GM12878 (cell line): Measurements from ENCODE around the gene CHERP. TPM values are rescaled to one million over a fixed set of nuclear protein-coding genes. Genes with fewer than 3 reads are reported as not detected.

ENCODE experiments used
- ATAC-seq: fragments of 200-7000 bp; cut with Tn5 transposase; 3 replicates; pipeline ENCODE4 v1.9.1; 2020; ENCODE audit warnings: mild to moderate bottlenecking, moderate library complexity
- BruUV-seq: library from RNA; stranded (reverse); fragments of 400-500 nt; replicated peaks from 2 replicates; lab custom pipeline; 2021; lab: Mats Ljungman, UMichigan
- CTCF ChIA-PET: fragments of 300-600 bp; sonication (Branson Sonifier 250); formaldehyde crosslinking; extraction: SDS; loops from one replicate; lab custom pipeline; 2021; ENCODE audit warnings: inconsistent platforms; lab: Yijun Ruan, JAX
- POLR2A ChIA-PET: fragments of 350-600 bp; formaldehyde crosslinking; extraction: SDS; loops from one replicate; lab custom pipeline; 2021; ENCODE audit warnings: inconsistent platforms; lab: Charles Lee
- RAD21 ChIA-PET: fragments of 300-600 bp; sonication (Branson Sonifier 250); formaldehyde crosslinking; loops from one replicate; lab custom pipeline; 2023; ENCODE audit warnings: antibody characterized with exemption; ENCODE audit not compliant: unreplicated experiment; lab: Charles Lee
- SMC1A ChIA-PET: fragments of 300-600 bp; sonication (Branson Sonifier 250); formaldehyde crosslinking; loops from one replicate; lab custom pipeline; 2023; ENCODE audit not compliant: unreplicated experiment, uncharacterized antibody; lab: Charles Lee
- DNase-seq: peaks from one replicate; pipeline ENCODE4 v3.0.0-alpha.2; 2011; ENCODE audit warnings: low read depth, low spot score
- FAIRE-seq: peaks from 3 replicates; lab custom pipeline; 2011; peaks lifted over from hg19 to GRCh38; lab: Jason Lieb, UNC
- H2AFZ ChIP-seq: 2 replicates; pipeline ENCODE4 v1.6.0; 2011; ENCODE audit warnings: low read depth, low read length, control low read depth; ENCODE audit not compliant: control insufficient read depth
- H3K27ac ChIP-seq: 2 replicates; pipeline ENCODE4 v1.5.1; 2011; ENCODE audit warnings: control low read depth; ENCODE audit not compliant: control insufficient read depth, insufficient read depth
- H3K27me3 ChIP-seq, 2 experiments: replicated peaks in 1 of 2; 2 replicates each; pipeline versions ENCODE4 v1.6.0 to v1.6.1; 2011; ENCODE audit warnings: low read length in 1 of 2; ENCODE audit not compliant: control insufficient read depth in 2 of 2, insufficient read depth in 2 of 2
- H3K36me3 ChIP-seq, 2 experiments: 2 replicates each; pipeline ENCODE4 v1.5.1; 2011; ENCODE audit warnings: low read length in 1 of 2; ENCODE audit not compliant: control insufficient read depth in 2 of 2, insufficient read depth in 2 of 2
- H3K4me1 ChIP-seq: 2 replicates; pipeline ENCODE4 v1.6.1; 2011; ENCODE audit warnings: mild to moderate bottlenecking, low read length, moderate library complexity, mixed read lengths; ENCODE audit not compliant: control insufficient read depth, insufficient read depth
- H3K4me2 ChIP-seq: 2 replicates; pipeline ENCODE4 v1.6.0; 2011; ENCODE audit warnings: control low read depth; ENCODE audit not compliant: control insufficient read depth, insufficient read depth
- H3K4me3 ChIP-seq: fragments of 200-600 bp; sonication (generic); 2 replicates; pipeline ENCODE4 v1.5.1; 2016
- H3K79me2 ChIP-seq: 2 replicates; pipeline ENCODE4 v1.6.0; 2011; ENCODE audit warnings: low read length; ENCODE audit not compliant: control insufficient read depth, insufficient read depth
- H3K9ac ChIP-seq: 2 replicates; pipeline ENCODE4 v1.8.0; 2011; ENCODE audit warnings: low read length, control low read depth, mixed read lengths; ENCODE audit not compliant: control insufficient read depth, insufficient read depth
- H3K9me3 ChIP-seq: replicated peaks from 3 replicates; pipeline ENCODE4 v1.5.1; 2011; ENCODE audit warnings: mild to moderate bottlenecking, low read length; ENCODE audit not compliant: control insufficient read depth, insufficient read depth
- H4K20me1 ChIP-seq: 2 replicates; pipeline ENCODE4 v1.6.0; 2011; ENCODE audit not compliant: control insufficient read depth, insufficient read depth
- ATF2 ChIP-seq: IDR thresholded peaks from 2 replicates; pipeline ENCODE4 v1.6.1; 2012; ENCODE audit warnings: low read length, inconsistent platforms
- BCL3 ChIP-seq: IDR thresholded peaks from 2 replicates; pipeline ENCODE4 v1.6.1; 2011; ENCODE audit warnings: borderline replicate concordance, low read depth, mild to moderate bottlenecking, moderate library complexity, low read length; ENCODE audit not compliant: insufficient read depth, poor library complexity, severe bottlenecking
- FOS ChIP-seq: IDR thresholded peaks from 3 replicates; pipeline ENCODE4 v1.6.1; 2011; ENCODE audit warnings: borderline replicate concordance; ENCODE audit not compliant: insufficient read length; ENCODE audit errors: extremely low read depth
- IKZF2 ChIP-seq, 2 experiments: fragments of 450-650 bp; IDR thresholded peaks; 2 replicates each; pipeline ENCODE4 v1.6.1; 2017; ENCODE audit warnings: mild to moderate bottlenecking in 2 of 2, moderate library complexity in 2 of 2
- NR2C2 ChIP-seq: IDR thresholded peaks from 2 replicates; pipeline ENCODE4 v1.6.1; 2011; ENCODE audit warnings: borderline replicate concordance, low read depth; ENCODE audit not compliant: control insufficient read depth, insufficient read length
- PAX5 ChIP-seq: IDR thresholded peaks from 2 replicates; pipeline ENCODE4 v1.6.1; 2011; ENCODE audit warnings: low read depth, low read length, borderline replicate concordance
- PAX8 ChIP-seq: fragments of 450-650 bp; IDR thresholded peaks from 2 replicates; pipeline ENCODE4 v1.6.1; 2017; ENCODE audit warnings: mild to moderate bottlenecking, moderate library complexity
- PKNOX1 ChIP-seq: fragments of 450-650 bp; IDR thresholded peaks from 2 replicates; pipeline ENCODE4 v1.6.1; 2016; ENCODE audit warnings: mild to moderate bottlenecking
- RUNX3 ChIP-seq: IDR thresholded peaks from 2 replicates; pipeline ENCODE4 v1.6.1; 2012; ENCODE audit warnings: low read length, inconsistent platforms
- SP1 ChIP-seq: IDR thresholded peaks from one replicate; pipeline ENCODE4 v1.6.1; 2011; ENCODE audit warnings: low read depth, low read length
- SUZ12 ChIP-seq: fragments of 200-600 bp; sonication (generic); IDR thresholded peaks from one replicate; pipeline ENCODE4 v1.6.1; 2018; ENCODE audit warnings: antibody characterized with exemption, mild to moderate bottlenecking; ENCODE audit not compliant: unreplicated experiment
- YBX1 ChIP-seq: fragments of 450-650 bp; IDR thresholded peaks from 2 replicates; pipeline ENCODE4 v1.6.1; 2016; ENCODE audit warnings: antibody characterized with exemption
- YY1 ChIP-seq: IDR thresholded peaks from 2 replicates; pipeline ENCODE4 v1.6.1; 2011; ENCODE audit warnings: low read depth, mild to moderate bottlenecking, low read length
- whole genome bisulfite sequencing: methylation state at CpG from one replicate; pipeline ENCODE4 v1.1.6; 2016; ENCODE audit warnings: low lambda C conversion rate; ENCODE audit not compliant: insufficient replicate concordance, insufficient coverage; ENCODE audit errors: missing lambda C conversion rate; 5-methylcytosine and 5-hydroxymethylcytosine counted together
- in situ Hi-C: fragments of 300-500 bp; cut with MboI; formaldehyde crosslinking; loops from 9 replicates; pipeline ENCODE4 v1.14.3; 2018; ENCODE audit warnings: mixed read lengths
- intact Hi-C: fragments of 100-400 bp; cut with micrococcal nuclease; formaldehyde crosslinking; loops from one replicate; pipeline ENCODE4 v1.14.2; 2022; ENCODE audit not compliant: unreplicated experiment
- polyA plus RNA-seq, 11 experiments: library from polyadenylated mRNA; depleted of rRNA in 4 of 11; unstranded in 6 of 11; stranded (reverse) in 5 of 11; fragments of >200 nt; fragmentation: Nextera tagmentation in 4 of 11; fragmentation: Illumina TruSeq in 1 of 11; extraction: Ambion mirVana in 4 of 11; extraction: Trizol in 1 of 11; gene quantifications; 1 replicate in 1 of 11; 2 replicates in 10 of 11; pipeline versions ENCODE4 v1.2.1 to v1.2.3, GENCODE V29; 2011 to 2016; ENCODE audit warnings: inconsistent platforms in 2 of 11, missing spikeins in 2 of 11, low read depth in 1 of 11
- total RNA-seq, 4 experiments: library from RNA; depleted of rRNA in 3 of 4; stranded (reverse); fragments of >200 nt in 3 of 4; fragmentation: Illumina TruSeq in 1 of 4; extraction: Trizol in 1 of 4; gene quantifications; 2 replicates each; pipeline versions ENCODE4 v1.2.1 to v1.2.3, GENCODE V29; 2013 to 2021
- TF ChIP-seq, protein P1 (sequence below): IDR thresholded peaks from 2 replicates; pipeline ENCODE4 v1.6.1; 2012; ENCODE audit warnings: improper control_type of control experiment, low read depth, low read length; ENCODE audit not compliant: insufficient replicate concordance

CHERP gene
- total and polyA plus RNA-seq, 10 of the 15 experiments (the other 5 are each of a cell fraction or from before 2014, with no cell fraction given): 0.66 to 65.3 (median 12.2) TPM

DNA sequence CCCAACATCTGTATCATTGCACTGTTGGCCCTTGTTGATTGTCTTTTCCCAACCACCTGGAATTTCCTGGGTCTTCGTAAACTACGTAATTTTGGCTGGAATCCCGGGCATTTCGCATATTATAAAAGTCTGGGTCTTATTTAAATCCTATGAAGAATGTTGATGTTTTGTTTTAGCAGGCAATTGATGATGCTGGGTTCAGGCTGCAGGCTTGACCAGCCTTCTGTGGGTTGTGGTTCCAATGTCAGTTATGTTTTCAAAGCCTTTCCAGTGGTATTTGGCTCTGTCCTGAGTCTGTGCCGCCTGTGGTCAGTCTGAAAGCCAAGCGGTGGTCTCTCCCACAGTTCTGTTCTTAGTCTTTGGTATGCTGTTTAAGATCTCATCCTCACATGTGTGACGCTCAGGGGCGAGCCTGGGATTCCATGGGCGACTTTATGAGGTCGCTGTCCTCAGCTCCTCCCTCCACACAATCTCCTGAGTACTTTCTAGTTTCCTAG lies 17.6 kb upstream of the CHERP start:
- Histone ChIP-seq H4K20me1 (peaks cover 4% of the 10 kb centered on the region; the same call in 1 of the 2 replicates), H3K4me3 (no peak overlapping the region), H3K27ac (no peak overlapping the region), H3K9me3 (no peaks in the 10 kb centered on the region), H3K4me1 (no peaks in the 10 kb centered on the region), H3K36me3 (peaks cover 4 to 39% of the 10 kb centered on the region in 2 experiments), H3K9ac (no peak overlapping the region), H3K79me2 (no peaks in the 10 kb centered on the region), H2AFZ (no peak overlapping the region), H3K27me3 (no peaks in the 10 kb centered on the region)
- in situ Hi-C loops: no loop called here
- ATAC-seq (no peak), FAIRE-seq (no peak), DNase-seq (no peak)
- intact Hi-C loops: no loop called here
- ChIA-PET CTCF (no interaction called here), POLR2A (no interaction called here), SMC1A (no interaction called here)
- TSS peak; percentile 17 for BruUV-seq
- WGBS: 99% methylated on average over 10 of the region's 10 CpGs
- TF ChIP-seq BCL3 (no peak), SUZ12 (no peak), RUNX3 (no peak), PAX5 (no peak), YBX1 (no peak), SP1 (no peak), FOS (no peak), PAX8 (no peak), NR2C2 (no peak), PKNOX1 (no peak), IKZF2 (IDR thresholded peaks at IDR 0.05) (no peak), ATF2 (no peak), YY1 (no peak)
- TF ChIP-seq, protein P1, sequence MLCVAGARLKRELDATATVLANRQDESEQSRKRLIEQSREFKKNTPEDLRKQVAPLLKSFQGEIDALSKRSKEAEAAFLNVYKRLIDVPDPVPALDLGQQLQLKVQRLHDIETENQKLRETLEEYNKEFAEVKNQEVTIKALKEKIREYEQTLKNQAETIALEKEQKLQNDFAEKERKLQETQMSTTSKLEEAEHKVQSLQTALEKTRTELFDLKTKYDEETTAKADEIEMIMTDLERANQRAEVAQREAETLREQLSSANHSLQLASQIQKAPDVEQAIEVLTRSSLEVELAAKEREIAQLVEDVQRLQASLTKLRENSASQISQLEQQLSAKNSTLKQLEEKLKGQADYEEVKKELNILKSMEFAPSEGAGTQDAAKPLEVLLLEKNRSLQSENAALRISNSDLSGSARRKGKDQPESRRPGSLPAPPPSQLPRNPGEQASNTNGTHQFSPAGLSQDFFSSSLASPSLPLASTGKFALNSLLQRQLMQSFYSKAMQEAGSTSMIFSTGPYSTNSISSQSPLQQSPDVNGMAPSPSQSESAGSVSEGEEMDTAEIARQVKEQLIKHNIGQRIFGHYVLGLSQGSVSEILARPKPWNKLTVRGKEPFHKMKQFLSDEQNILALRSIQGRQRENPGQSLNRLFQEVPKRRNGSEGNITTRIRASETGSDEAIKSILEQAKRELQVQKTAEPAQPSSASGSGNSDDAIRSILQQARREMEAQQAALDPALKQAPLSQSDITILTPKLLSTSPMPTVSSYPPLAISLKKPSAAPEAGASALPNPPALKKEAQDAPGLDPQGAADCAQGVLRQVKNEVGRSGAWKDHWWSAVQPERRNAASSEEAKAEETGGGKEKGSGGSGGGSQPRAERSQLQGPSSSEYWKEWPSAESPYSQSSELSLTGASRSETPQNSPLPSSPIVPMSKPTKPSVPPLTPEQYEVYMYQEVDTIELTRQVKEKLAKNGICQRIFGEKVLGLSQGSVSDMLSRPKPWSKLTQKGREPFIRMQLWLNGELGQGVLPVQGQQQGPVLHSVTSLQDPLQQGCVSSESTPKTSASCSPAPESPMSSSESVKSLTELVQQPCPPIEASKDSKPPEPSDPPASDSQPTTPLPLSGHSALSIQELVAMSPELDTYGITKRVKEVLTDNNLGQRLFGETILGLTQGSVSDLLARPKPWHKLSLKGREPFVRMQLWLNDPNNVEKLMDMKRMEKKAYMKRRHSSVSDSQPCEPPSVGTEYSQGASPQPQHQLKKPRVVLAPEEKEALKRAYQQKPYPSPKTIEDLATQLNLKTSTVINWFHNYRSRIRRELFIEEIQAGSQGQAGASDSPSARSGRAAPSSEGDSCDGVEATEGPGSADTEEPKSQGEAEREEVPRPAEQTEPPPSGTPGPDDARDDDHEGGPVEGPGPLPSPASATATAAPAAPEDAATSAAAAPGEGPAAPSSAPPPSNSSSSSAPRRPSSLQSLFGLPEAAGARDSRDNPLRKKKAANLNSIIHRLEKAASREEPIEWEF: no peak
- TF ChIP-seq, all 136 proteins: peak for 0
- RAD21 ChIA-PET: no interaction called here
- no peak overlapping the region for H3K4me2 ChIP-seq
